SK-N-SH treated with all-trans-retinoic acid at 6 μM for 48 hours (cell line): ENCODE measurements around the gene OPA3.

ENCODE experiments used
- ATAC-seq: fragments of 200-7000 bp; cut with Tn5 transposase; 3 replicates; pipeline ENCODE4 v1.9.1; 2020; ENCODE audit warnings: mild to moderate bottlenecking, moderate library complexity
- ARNTL ChIP-seq: fragments of 450-650 bp; formaldehyde crosslinking; IDR thresholded peaks from 2 replicates; pipeline ENCODE4 v1.5.0; 2020; ENCODE audit warnings: low read depth, mild to moderate bottlenecking, moderate library complexity, borderline replicate concordance
- ISL1 ChIP-seq: fragments of 250-450 bp; sonication (Bioruptor Pico); IDR thresholded peaks from 2 replicates; pipeline ENCODE4 v2.1.2; 2022; ENCODE audit warnings: mild to moderate bottlenecking, moderate library complexity
- OSR1 ChIP-seq: fragments of 250-450 bp; sonication (Bioruptor Pico); IDR thresholded peaks from 2 replicates; pipeline ENCODE4 v1.8.0; 2022; ENCODE audit warnings: moderate library complexity, mild to moderate bottlenecking, inconsistent platforms
- PATZ1 ChIP-seq: fragments of 250-450 bp; sonication (Bioruptor Pico); IDR thresholded peaks from 2 replicates; pipeline ENCODE4 v1.8.0; 2020; ENCODE audit warnings: mild to moderate bottlenecking, moderate library complexity, borderline replicate concordance
- PPARA ChIP-seq: fragments of 250-450 bp; sonication (Bioruptor Pico); IDR thresholded peaks from 2 replicates; pipeline ENCODE4 v1.5.0; 2020; ENCODE audit warnings: mild to moderate bottlenecking, borderline replicate concordance
- RARB ChIP-seq: fragments of 250-450 bp; sonication (Bioruptor Pico); IDR thresholded peaks from 2 replicates; pipeline ENCODE4 v1.8.0; 2021; ENCODE audit warnings: mild to moderate bottlenecking, moderate library complexity
- TCF4 ChIP-seq: fragments of 250-450 bp; sonication (Bioruptor Pico); IDR thresholded peaks from 2 replicates; pipeline ENCODE4 v1.8.0; 2021; ENCODE audit warnings: mild to moderate bottlenecking, moderate library complexity, borderline replicate concordance
- TOX ChIP-seq: fragments of 250-450 bp; sonication (Bioruptor Pico); IDR thresholded peaks from 2 replicates; pipeline ENCODE4 v1.8.0; 2021; ENCODE audit warnings: mild to moderate bottlenecking, moderate library complexity, borderline replicate concordance
- ZFP3 ChIP-seq: fragments of 250-450 bp; sonication (Bioruptor Pico); IDR thresholded peaks from 2 replicates; pipeline ENCODE4 v1.5.0; 2020; ENCODE audit warnings: mild to moderate bottlenecking, moderate library complexity
- ZFP30 ChIP-seq: fragments of 450-650 bp; formaldehyde crosslinking; IDR thresholded peaks from 2 replicates; pipeline ENCODE4 v1.5.0; 2022; ENCODE audit warnings: mild to moderate bottlenecking, moderate library complexity
- ZNF8 ChIP-seq: fragments of 450-650 bp; formaldehyde crosslinking; IDR thresholded peaks from 2 replicates; pipeline ENCODE4 v1.5.0; 2020; ENCODE audit warnings: mild to moderate bottlenecking, moderate library complexity
- TF ChIP-seq, protein P1 (sequence below): fragments of 250-450 bp; sonication (Bioruptor Pico); IDR thresholded peaks from 2 replicates; pipeline ENCODE4 v1.5.1; 2020; ENCODE audit warnings: low read depth, mild to moderate bottlenecking, moderate library complexity
- TF ChIP-seq, protein P2 (sequence below): fragments of 250-450 bp; sonication (Bioruptor Pico); IDR thresholded peaks from 2 replicates; pipeline ENCODE4 v1.8.0; 2021; ENCODE audit warnings: low read depth, mild to moderate bottlenecking, moderate library complexity, borderline replicate concordance
- TF ChIP-seq, protein P3 (sequence below): fragments of 250-450 bp; sonication (Bioruptor Pico); IDR thresholded peaks from 2 replicates; pipeline ENCODE4 v1.5.0; 2020; ENCODE audit warnings: mild to moderate bottlenecking, moderate library complexity

OPA3 gene

GRCh38 chr19:45575216-45575615 lies 9.4 kb downstream of the OPA3 start (continued):
- no peak for TF ChIP-seq PATZ1 (CRISPR knock-in tag)
- TF ChIP-seq PPARA (CRISPR knock-in tag) = no peak
- TF ChIP-seq OSR1 (CRISPR knock-in tag) = no peak
- no peak for TF ChIP-seq ARNTL (CRISPR knock-in tag)
- TF ChIP-seq ISL1 (CRISPR knock-in tag) = no peak
- no peak for TF ChIP-seq TOX (CRISPR knock-in tag)

DNA sequence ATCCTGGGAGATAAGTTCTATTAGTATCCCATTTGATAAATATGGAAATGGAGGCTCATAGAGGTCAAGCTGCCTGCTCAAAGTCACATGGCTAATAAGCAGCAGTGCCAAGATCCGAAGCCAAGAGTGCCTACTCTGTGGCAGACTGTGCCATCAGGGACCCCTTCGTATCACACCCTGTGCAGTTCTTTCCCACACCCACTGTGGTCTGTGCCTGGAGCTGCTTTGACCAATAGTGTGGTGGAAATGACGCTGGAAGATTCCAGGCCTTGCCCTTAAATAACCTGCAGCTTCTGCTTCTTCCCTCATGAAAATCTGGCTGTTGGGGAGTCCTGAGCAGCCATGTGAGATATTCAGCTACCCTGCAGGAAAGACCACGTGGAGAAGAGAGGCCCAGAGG lies 10.1 kb downstream of the OPA3 start:
- no peak for ATAC-seq

GRCh38 chr19:45571457-45572220 lies 13.0 kb downstream of the OPA3 start:
- no peak for ATAC-seq
- TF ChIP-seq ARNTL (CRISPR knock-in tag) (no peak), TOX (CRISPR knock-in tag) (no peak), TCF4 (no peak), ISL1 (CRISPR knock-in tag) (no peak), ZFP30 (CRISPR knock-in tag) (no peak), PATZ1 (CRISPR knock-in tag) (no peak), PPARA (CRISPR knock-in tag) (no peak), RARB (no peak)
- TF ChIP-seq, protein P1, sequence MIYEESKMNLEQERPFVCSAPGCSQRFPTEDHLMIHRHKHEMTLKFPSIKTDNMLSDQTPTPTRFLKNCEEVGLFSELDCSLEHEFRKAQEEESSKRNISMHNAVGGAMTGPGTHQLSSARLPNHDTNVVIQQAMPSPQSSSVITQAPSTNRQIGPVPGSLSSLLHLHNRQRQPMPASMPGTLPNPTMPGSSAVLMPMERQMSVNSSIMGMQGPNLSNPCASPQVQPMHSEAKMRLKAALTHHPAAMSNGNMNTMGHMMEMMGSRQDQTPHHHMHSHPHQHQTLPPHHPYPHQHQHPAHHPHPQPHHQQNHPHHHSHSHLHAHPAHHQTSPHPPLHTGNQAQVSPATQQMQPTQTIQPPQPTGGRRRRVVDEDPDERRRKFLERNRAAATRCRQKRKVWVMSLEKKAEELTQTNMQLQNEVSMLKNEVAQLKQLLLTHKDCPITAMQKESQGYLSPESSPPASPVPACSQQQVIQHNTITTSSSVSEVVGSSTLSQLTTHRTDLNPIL (CRISPR knock-in tag) = no peak
- TF ChIP-seq, protein P2, sequence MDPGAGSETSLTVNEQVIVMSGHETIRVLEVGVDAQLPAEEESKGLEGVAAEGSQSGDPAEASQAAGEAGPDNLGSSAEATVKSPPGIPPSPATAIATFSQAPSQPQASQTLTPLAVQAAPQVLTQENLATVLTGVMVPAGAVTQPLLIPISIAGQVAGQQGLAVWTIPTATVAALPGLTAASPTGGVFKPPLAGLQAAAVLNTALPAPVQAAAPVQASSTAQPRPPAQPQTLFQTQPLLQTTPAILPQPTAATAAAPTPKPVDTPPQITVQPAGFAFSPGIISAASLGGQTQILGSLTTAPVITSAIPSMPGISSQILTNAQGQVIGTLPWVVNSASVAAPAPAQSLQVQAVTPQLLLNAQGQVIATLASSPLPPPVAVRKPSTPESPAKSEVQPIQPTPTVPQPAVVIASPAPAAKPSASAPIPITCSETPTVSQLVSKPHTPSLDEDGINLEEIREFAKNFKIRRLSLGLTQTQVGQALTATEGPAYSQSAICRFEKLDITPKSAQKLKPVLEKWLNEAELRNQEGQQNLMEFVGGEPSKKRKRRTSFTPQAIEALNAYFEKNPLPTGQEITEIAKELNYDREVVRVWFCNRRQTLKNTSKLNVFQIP = no peak

More for the DNA sequence above, 10.1 kb downstream of the OPA3 start:
- TF ChIP-seq OSR1 (CRISPR knock-in tag) = no peak
- TF ChIP-seq ZFP3 = no peak

- ATAC-seq = peak; percentile 90
- TF ChIP-seq RARB (no peak), ZNF8 (no peak), PATZ1 (CRISPR knock-in tag) (no peak), ZFP3 (no peak)
- TF ChIP-seq, protein P1 (CRISPR knock-in tag) = no peak
- TF ChIP-seq, protein P3, sequence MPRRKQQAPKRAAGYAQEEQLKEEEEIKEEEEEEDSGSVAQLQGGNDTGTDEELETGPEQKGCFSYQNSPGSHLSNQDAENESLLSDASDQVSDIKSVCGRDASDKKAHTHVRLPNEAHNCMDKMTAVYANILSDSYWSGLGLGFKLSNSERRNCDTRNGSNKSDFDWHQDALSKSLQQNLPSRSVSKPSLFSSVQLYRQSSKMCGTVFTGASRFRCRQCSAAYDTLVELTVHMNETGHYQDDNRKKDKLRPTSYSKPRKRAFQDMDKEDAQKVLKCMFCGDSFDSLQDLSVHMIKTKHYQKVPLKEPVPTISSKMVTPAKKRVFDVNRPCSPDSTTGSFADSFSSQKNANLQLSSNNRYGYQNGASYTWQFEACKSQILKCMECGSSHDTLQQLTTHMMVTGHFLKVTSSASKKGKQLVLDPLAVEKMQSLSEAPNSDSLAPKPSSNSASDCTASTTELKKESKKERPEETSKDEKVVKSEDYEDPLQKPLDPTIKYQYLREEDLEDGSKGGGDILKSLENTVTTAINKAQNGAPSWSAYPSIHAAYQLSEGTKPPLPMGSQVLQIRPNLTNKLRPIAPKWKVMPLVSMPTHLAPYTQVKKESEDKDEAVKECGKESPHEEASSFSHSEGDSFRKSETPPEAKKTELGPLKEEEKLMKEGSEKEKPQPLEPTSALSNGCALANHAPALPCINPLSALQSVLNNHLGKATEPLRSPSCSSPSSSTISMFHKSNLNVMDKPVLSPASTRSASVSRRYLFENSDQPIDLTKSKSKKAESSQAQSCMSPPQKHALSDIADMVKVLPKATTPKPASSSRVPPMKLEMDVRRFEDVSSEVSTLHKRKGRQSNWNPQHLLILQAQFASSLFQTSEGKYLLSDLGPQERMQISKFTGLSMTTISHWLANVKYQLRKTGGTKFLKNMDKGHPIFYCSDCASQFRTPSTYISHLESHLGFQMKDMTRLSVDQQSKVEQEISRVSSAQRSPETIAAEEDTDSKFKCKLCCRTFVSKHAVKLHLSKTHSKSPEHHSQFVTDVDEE (CRISPR knock-in tag) = no peak
Measured at GRCh38 chr19:45569619-45570421, 14.8 kb downstream of the OPA3 start.
